HEK293T (cell line): ENCODE results near the gene IFT27.

ENCODE experiments used
- CTCF ChIA-PET: fragments of 350-600 bp; formaldehyde crosslinking; extraction: SDS; loops from one replicate; lab custom pipeline; 2021; ENCODE audit warnings: antibody characterized with exemption, inconsistent platforms; lab: Yijun Ruan, JAX
- POLR2A ChIA-PET: fragments of 350-600 bp; formaldehyde crosslinking; extraction: SDS; loops from one replicate; lab custom pipeline; 2020; ENCODE audit warnings: antibody characterized with exemption, inconsistent platforms; lab: Yijun Ruan, JAX
- DNase-seq: peaks from one replicate; pipeline ENCODE4 v3.0.0; 2012; ENCODE audit warnings: mixed read lengths; ENCODE audit errors: extremely low spot score
- ARNT ChIP-seq: fragments of 450-650 bp; IDR thresholded peaks from 2 replicates; pipeline ENCODE4 v1.6.1; 2017; ENCODE audit warnings: mild to moderate bottlenecking
- BHLHE40 ChIP-seq: fragments of 450-650 bp; IDR thresholded peaks from 2 replicates; pipeline ENCODE4 v1.6.1; 2016; ENCODE audit warnings: mild to moderate bottlenecking, moderate library complexity, borderline replicate concordance
- CTBP1 ChIP-seq: fragments of 450-650 bp; IDR thresholded peaks from 2 replicates; pipeline ENCODE4 v1.6.1; 2016; ENCODE audit warnings: borderline replicate concordance
- ELF4 ChIP-seq: fragments of 450-650 bp; IDR thresholded peaks from 2 replicates; pipeline ENCODE4 v1.6.1; 2017; ENCODE audit warnings: antibody characterized with exemption
- FOXA1 ChIP-seq: fragments of 450-650 bp; IDR thresholded peaks from 2 replicates; pipeline ENCODE4 v1.6.1; 2016; ENCODE audit warnings: mild to moderate bottlenecking
- FOXK2 ChIP-seq: fragments of 450-650 bp; IDR thresholded peaks from 2 replicates; pipeline ENCODE4 v1.6.1; 2016; ENCODE audit warnings: mild to moderate bottlenecking
- FOXM1 ChIP-seq: fragments of 450-650 bp; IDR thresholded peaks from 2 replicates; pipeline ENCODE4 v1.6.1; 2017; ENCODE audit warnings: mild to moderate bottlenecking, borderline replicate concordance
- HDGF ChIP-seq: fragments of 450-650 bp; IDR thresholded peaks from 2 replicates; pipeline ENCODE4 v1.6.1; 2017; ENCODE audit warnings: antibody characterized with exemption, borderline replicate concordance
- L3MBTL2 ChIP-seq: fragments of 450-650 bp; conservative IDR thresholded peaks from 2 replicates; pipeline ENCODE4 v1.6.1; 2016; ENCODE audit warnings: mild to moderate bottlenecking
- LEF1 ChIP-seq: fragments of 450-650 bp; IDR thresholded peaks from 2 replicates; pipeline ENCODE4 v1.6.1; 2017; ENCODE audit warnings: mild to moderate bottlenecking, borderline replicate concordance
- NFRKB ChIP-seq: fragments of 450-650 bp; IDR thresholded peaks from 2 replicates; pipeline ENCODE4 v1.6.1; 2016; ENCODE audit warnings: mild to moderate bottlenecking, moderate library complexity
- SP1 ChIP-seq: fragments of 450-650 bp; IDR thresholded peaks from 2 replicates; pipeline ENCODE4 v1.6.1; 2017
- SUZ12 ChIP-seq: fragments of 450-650 bp; IDR thresholded peaks from 2 replicates; pipeline ENCODE4 v1.6.1; 2016; ENCODE audit warnings: mild to moderate bottlenecking
- TARDBP ChIP-seq: fragments of 450-650 bp; IDR thresholded peaks from 2 replicates; pipeline ENCODE4 v1.6.1; 2016
- ZNF384 ChIP-seq: fragments of 450-650 bp; IDR thresholded peaks from 2 replicates; pipeline ENCODE4 v1.6.1; 2016
- TF ChIP-seq, protein P1 (sequence below): fragments of 450-650 bp; IDR thresholded peaks from 2 replicates; pipeline ENCODE4 v1.6.1; 2016

IFT27 gene

DNA sequence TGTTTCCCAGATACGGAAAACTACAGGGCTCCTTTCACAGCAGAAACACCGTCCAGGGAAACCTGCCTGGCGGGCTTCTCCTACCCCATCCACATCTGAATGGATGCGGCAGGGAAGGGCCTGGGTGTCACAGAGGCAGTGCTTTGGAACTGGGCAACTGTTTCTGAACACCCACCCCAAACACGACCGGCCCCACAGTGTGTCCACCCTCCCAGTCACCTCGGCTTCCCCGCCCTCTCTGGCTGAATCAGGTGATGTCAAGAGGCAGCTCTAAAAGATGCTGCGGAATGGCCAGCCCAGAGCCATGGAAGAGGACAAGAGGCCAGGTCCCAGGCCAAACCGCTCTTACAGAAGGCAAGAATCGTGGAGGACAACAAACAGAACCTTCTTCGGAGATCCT, 22.0 kb downstream of the IFT27 start:
- DNase-seq, result no peak
- TF ChIP-seq NFRKB, result no peak
- POLR2A ChIA-PET, result interaction anchor here (1.4 kb wide), 1 partner anchor 11 kb away, joined by 3 read pairs; no protein-coding TSS in a partner anchor
- CTCF ChIA-PET, result no interaction called here

DNA sequence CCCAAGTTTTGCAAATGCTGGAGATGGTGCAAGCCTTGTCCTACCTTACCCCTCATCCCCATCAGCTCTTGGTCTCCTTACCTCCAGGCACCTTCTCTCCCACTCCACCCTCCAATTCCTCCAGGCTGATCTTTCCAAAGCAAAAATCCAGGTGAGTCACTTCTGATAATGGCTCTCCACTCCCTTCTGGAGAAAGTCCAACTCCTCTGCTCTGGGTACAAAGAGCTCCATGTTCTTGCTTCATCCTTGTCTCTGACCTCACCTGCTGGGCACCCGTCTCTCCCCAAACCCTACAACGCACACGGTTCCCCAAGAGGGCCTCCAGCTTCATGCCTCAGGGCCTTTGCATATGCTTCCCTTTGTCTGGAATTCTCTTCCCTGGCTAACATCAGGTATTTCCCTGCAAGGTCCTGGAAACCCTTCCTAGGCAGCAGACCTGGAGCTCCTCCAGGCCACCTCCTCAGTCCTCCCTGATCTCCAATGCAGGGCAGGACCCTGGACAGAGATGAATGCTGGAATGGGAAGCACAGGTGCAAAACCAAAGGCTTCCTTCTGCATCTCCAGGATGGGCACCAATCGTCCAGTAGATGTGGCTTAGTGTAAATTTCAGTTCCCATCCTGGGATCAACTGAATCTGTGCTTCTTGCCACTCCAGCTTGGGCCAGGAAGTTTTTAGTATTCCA, 22.7 kb downstream of the IFT27 start:
- ChIA-PET POLR2A (interaction anchor here (0.9 to 1.4 kb wide), 2 partner anchors 10 to 23 kb away, joined by 3 read pairs; partner anchors contain the start of gene IFT27), CTCF (no interaction called here)

DNA sequence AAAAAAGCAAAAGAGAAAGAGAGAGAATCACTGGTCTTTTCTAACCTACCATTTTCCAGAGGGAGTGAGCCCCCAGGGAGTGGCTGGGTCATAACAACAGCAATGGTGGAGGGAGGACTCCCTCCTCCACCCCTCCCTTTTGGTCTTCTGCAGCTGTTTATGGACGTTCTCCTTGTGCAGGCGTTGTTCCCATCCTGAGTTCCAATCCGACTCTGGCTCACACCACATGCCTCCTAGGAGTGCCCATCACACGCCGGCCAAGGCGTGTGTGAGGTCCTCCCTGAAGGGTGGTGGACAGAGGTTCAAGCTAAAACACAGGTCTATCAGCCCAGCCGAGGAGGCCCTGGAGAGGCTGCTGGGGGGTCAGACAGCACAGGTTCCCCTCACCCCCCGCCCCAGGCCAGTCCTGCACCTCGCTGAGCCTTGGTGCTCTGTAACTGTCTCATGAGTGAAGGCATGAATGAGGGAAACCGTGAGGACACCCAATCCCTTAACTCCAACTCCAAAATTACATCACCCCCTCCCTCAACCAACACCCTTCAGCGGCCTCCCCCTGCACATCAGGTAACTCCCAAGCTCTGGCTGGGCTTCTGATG, 29.4 kb downstream of the IFT27 start:
- ChIA-PET POLR2A (interaction anchor here (1.4 kb wide), 1 partner anchor 30 kb away, joined by 3 read pairs; the partner anchor contains the start of gene IFT27), CTCF (interaction anchor here (1.1 to 1.2 kb wide), 2 partner anchors 11 to 200 kb away, joined by 3 read pairs; no protein-coding TSS in a partner anchor)
- DNase-seq, result no peak
- TF ChIP-seq SP1 (no peak), BHLHE40 (no peak), TARDBP (no peak), NFRKB (no peak), ELF4 (no peak), ARNT (no peak), HDGF (no peak), FOXK2 (no peak), FOXM1 (no peak), LEF1 (no peak), FOXA1 (no peak)
- TF ChIP-seq, protein P1, sequence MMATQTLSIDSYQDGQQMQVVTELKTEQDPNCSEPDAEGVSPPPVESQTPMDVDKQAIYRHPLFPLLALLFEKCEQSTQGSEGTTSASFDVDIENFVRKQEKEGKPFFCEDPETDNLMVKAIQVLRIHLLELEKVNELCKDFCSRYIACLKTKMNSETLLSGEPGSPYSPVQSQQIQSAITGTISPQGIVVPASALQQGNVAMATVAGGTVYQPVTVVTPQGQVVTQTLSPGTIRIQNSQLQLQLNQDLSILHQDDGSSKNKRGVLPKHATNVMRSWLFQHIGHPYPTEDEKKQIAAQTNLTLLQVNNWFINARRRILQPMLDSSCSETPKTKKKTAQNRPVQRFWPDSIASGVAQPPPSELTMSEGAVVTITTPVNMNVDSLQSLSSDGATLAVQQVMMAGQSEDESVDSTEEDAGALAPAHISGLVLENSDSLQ, result no peak

More for the DNA sequence above, 22.7 kb downstream of the IFT27 start:
- no peak for TF ChIP-seq SP1
- TF ChIP-seq ARNT, result no peak
- no peak for TF ChIP-seq L3MBTL2
- TF ChIP-seq SUZ12, result no peak
- no peak for DNase-seq

DNA sequence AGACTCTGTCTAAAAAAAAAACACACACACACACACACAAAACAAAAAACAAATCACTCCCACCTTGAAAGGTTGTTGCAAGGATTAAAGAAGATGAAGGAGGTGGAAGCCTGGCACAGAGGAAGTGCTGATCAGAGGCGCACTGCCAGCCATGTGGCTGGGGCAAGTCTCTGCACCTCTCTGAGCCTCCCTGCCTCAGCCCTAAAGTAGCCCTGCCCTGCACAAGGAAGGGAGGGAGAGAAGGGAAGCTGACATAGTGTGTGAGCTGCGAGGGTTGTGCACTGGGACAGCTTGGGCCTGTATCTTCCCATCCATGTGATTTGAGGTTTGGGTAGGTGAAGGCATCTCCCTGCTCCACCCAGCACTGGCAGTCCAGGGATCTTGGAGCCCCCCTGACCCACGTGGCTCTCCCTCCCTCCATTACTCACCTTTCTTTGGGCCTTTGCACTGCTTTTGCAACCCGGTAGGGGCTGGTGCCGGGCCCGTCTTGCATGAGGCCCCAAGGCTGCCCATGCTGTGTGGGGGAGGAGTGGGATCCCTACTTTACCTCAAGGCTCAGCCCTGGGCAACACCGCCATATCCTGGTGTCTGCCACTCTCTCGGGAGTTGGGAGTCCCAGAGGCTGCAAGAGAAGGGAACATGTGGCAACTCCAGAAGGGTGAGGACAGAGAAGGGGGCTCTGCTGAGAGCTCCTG, 30.5 kb downstream of the IFT27 start:
- DNase-seq, result no peak
- ChIA-PET POLR2A (no interaction called here), CTCF (interaction anchor here (1.1 kb wide), 1 partner anchor 12 kb away, joined by 3 read pairs; no protein-coding TSS in a partner anchor)
- TF ChIP-seq CTBP1, result no peak
- TF ChIP-seq FOXK2, result no peak
- TF ChIP-seq L3MBTL2, result no peak
- no peak for TF ChIP-seq NFRKB
- TF ChIP-seq HDGF, result no peak
- TF ChIP-seq SUZ12, result no peak
- no peak for TF ChIP-seq FOXM1
- no peak for TF ChIP-seq SP1
- no peak for TF ChIP-seq BHLHE40
- no peak for TF ChIP-seq ARNT
- TF ChIP-seq ZNF384, result no peak
- no peak for TF ChIP-seq LEF1
- TF ChIP-seq TARDBP, result no peak
- TF ChIP-seq, protein P1, result no peak
- no peak for TF ChIP-seq FOXA1
- no peak for TF ChIP-seq ELF4

DNA sequence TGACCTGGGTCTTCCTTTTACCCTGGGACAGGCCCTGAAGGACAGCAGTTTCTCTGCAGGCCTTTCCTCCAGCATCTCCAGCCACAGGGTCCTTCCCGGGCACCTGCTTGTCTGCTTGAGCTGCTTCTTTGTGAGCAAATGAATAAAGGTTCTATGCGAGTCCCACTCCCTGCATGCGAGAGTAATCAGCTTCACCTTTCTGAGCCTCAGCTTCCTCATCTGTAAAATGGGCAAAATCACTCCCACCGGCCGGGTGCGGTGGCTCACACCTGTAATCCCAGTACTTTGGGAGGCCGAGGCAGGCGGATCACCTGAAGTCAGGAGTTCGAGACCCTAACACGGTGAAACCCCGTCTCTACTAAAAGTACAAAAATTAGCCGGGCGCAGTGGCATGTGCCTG, 31.1 kb downstream of the IFT27 start:
- DNase-seq, result no peak
- no peak for TF ChIP-seq CTBP1
- TF ChIP-seq FOXK2, result no peak
- TF ChIP-seq ZNF384, result no peak
- TF ChIP-seq TARDBP, result no peak
- TF ChIP-seq, protein P1, result no peak
- TF ChIP-seq NFRKB, result no peak
- TF ChIP-seq SP1, result no peak
- no peak for TF ChIP-seq BHLHE40
- POLR2A ChIA-PET, result no interaction called here
- CTCF ChIA-PET, result interaction anchor here (1.5 kb wide), 1 partner anchor 13 kb away, joined by 3 read pairs; no protein-coding TSS in a partner anchor

DNA sequence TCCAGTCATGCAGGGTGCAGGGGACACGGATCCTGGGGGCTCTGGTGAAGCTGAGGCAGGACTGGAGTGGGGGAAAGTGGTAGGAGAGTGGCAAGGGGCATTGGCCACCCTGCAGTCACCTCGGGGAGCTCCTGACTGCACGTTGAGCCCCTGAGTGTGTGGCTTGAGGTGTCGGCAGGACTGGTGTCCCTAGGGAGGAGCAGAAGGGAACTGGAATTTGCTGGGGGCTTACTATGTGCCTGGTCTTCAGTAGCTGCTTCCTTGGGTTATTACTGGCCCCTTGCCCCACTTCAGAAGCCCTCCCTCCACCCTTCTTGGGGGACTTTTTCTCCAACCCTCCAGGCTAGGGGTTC, 31.5 kb downstream of the IFT27 start:
- CTCF ChIA-PET, result interaction anchor here (1.5 kb wide), 1 partner anchor 14 kb away, joined by 3 read pairs; no protein-coding TSS in a partner anchor
- no peak for DNase-seq
- POLR2A ChIA-PET, result no interaction called here
- no peak for TF ChIP-seq BHLHE40
